Endothelial cell (in vitro differentiated cells): ENCODE data around the gene NLK. TPM values are rescaled to one million over a fixed set of nuclear protein-coding genes. Genes with fewer than 3 reads are reported as not detected.

Experiments used
- DNase-seq: peaks from one replicate; pipeline ENCODE4 v3.0.0; 2021; ENCODE audit warnings: low spot score
- H3K27ac Mint-ChIP-seq: one replicate; pipeline ENCODE4 v1.8.0; 2021; ENCODE audit warnings: mixed read lengths, inconsistent platforms; ENCODE audit not compliant: unreplicated experiment
- H3K27me3 Mint-ChIP-seq: one replicate; pipeline ENCODE4 v1.8.0; 2021; ENCODE audit warnings: mild to moderate bottlenecking, moderate library complexity, mixed read lengths, inconsistent platforms; ENCODE audit not compliant: unreplicated experiment
- H3K36me3 Mint-ChIP-seq: one replicate; pipeline ENCODE4 v1.8.0; 2021; ENCODE audit warnings: mild to moderate bottlenecking, low read depth, mixed read lengths, inconsistent platforms; ENCODE audit not compliant: unreplicated experiment
- H3K4me1 Mint-ChIP-seq: one replicate; pipeline ENCODE4 v1.8.0; 2021; ENCODE audit warnings: mild to moderate bottlenecking, mixed read lengths, inconsistent platforms; ENCODE audit not compliant: unreplicated experiment
- H3K4me3 Mint-ChIP-seq: one replicate; pipeline ENCODE4 v1.8.0; 2021; ENCODE audit warnings: mild to moderate bottlenecking, mixed read lengths, inconsistent platforms; ENCODE audit not compliant: unreplicated experiment
- H3K9me3 Mint-ChIP-seq: one replicate; pipeline ENCODE4 v1.8.0; 2021; ENCODE audit warnings: mixed read lengths, inconsistent platforms; ENCODE audit not compliant: unreplicated experiment
- total RNA-seq: library from RNA; stranded (reverse); fragmentation: NEBNext Ultra II Directional; extraction: Animal tissue kit (Norgen Biotek cat#: 25700); gene quantifications from one replicate; pipeline ENCODE4 v1.2.1, GENCODE V29; 2021; ENCODE audit not compliant: unreplicated experiment
- TF ChIP-seq, protein P1 (sequence below): fragments of 200-600 bp; sonication (generic); IDR thresholded peaks from one replicate; pipeline ENCODE4 v1.5.0; 2021; ENCODE audit warnings: antibody characterized with exemption; ENCODE audit not compliant: unreplicated experiment

NLK gene
- total RNA-seq, 1 donor from 2014 or later = 53.7 TPM

DNA sequence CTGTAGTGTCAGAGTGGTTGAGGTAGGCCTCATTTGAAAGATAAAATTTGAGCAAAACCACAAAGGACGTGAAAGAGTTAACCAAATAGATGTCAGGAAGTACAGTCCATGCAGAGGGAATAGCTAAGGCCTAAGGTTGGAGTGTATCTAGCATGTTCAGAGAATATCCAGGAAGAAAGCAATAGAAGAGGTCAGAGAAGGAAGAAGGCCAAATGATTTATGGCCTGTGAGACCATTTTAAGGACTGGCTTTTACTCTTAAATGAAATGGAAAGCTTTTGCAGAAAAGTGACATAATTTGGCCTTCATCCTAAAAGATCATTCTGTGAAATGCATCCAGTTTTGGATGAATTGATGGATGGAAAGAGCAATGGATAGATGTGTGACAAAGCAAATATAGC, 116.5 kb downstream of the NLK start:
- no peak overlapping the region for H3K4me3 Mint-ChIP-seq
- H3K27ac Mint-ChIP-seq = no peak overlapping the region
- TF ChIP-seq, protein P1, sequence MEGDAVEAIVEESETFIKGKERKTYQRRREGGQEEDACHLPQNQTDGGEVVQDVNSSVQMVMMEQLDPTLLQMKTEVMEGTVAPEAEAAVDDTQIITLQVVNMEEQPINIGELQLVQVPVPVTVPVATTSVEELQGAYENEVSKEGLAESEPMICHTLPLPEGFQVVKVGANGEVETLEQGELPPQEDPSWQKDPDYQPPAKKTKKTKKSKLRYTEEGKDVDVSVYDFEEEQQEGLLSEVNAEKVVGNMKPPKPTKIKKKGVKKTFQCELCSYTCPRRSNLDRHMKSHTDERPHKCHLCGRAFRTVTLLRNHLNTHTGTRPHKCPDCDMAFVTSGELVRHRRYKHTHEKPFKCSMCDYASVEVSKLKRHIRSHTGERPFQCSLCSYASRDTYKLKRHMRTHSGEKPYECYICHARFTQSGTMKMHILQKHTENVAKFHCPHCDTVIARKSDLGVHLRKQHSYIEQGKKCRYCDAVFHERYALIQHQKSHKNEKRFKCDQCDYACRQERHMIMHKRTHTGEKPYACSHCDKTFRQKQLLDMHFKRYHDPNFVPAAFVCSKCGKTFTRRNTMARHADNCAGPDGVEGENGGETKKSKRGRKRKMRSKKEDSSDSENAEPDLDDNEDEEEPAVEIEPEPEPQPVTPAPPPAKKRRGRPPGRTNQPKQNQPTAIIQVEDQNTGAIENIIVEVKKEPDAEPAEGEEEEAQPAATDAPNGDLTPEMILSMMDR = no peak

DNA sequence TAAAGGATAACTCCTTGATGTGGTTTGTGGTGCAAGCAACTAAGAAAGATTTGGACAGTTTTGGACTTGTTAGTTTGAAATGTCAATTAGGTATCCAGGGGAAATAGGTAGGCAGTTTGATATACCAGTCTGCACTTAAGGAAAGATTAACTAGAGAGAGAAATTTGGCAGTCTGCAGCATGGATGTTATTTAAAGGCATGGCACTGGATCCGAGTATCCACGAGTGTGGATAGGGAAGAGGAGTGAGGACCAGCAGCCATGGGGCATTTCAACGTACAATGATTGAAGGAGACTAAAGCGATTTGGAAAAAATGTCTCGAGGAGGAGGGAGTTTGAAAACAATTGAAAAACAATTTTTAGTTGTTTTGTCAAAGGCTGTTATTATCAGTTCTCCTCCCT, 117.4 kb downstream of the NLK start:
- H3K27me3 Mint-ChIP-seq = no peaks in the 10 kb centered on the region
- no peaks in the 10 kb centered on the region for H3K9me3 Mint-ChIP-seq
- H3K27ac Mint-ChIP-seq = peak overlapping the region; percentile 12
- no peaks in the 10 kb centered on the region for H3K4me1 Mint-ChIP-seq
- H3K4me3 Mint-ChIP-seq = no peak overlapping the region
- TF ChIP-seq, protein P1 = no peak
- DNase-seq = no peak
- no peaks in the 10 kb centered on the region for H3K36me3 Mint-ChIP-seq

More for the DNA sequence above, 116.5 kb downstream of the NLK start:
- no peaks in the 10 kb centered on the region for H3K27me3 Mint-ChIP-seq
- no peak for DNase-seq
- H3K4me1 Mint-ChIP-seq = no peaks in the 10 kb centered on the region
- no peaks in the 10 kb centered on the region for H3K36me3 Mint-ChIP-seq
- no peaks in the 10 kb centered on the region for H3K9me3 Mint-ChIP-seq

DNA sequence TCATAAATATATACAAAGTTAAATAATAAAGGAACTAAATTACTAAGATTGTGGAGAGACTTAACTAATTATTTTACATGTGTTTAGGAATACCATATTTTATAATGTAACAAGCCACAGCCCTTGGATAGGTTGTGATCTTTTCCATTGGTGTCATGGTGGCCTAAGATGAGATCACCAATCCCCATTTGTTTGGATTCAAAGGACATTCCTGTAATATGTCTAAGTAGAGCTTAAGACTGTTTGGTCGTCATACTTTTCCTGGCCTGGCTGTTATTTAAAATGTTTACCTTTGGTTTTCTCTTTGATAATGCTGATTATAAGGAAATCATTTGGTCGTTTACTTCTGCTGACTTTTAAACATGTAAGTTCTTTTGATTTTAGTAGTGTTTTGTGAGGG, 118.1 kb downstream of the NLK start:
- H3K9me3 Mint-ChIP-seq = no peaks in the 10 kb centered on the region
- H3K36me3 Mint-ChIP-seq = no peaks in the 10 kb centered on the region
- H3K27ac Mint-ChIP-seq = no peak overlapping the region
- DNase-seq = no peak
- H3K4me1 Mint-ChIP-seq = no peaks in the 10 kb centered on the region
- H3K4me3 Mint-ChIP-seq = no peak overlapping the region
- TF ChIP-seq, protein P1 = no peak
- H3K27me3 Mint-ChIP-seq = no peaks in the 10 kb centered on the region

DNA sequence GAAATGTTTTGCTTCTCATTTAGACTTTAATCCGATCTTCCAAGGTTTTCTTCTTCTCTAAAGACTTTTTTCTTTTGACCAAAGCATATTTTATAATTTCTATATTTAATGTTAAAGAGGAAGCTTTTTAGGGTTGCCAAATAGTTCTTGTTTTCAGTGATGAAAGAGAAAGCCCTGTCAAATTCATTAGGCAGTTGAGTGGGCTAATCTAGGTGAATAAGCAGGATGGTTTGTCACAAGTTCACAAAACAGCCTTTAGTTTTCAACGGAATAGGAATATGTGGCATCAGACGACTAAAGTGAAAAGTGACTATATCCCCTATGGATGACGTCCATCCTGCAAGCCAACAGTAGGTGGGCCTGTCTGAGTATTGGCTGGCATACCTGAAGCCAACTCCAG, 118.8 kb downstream of the NLK start:
- peaks cover 3% of the 10 kb centered on the region for H3K36me3 Mint-ChIP-seq
- no peak overlapping the region for H3K27ac Mint-ChIP-seq
- DNase-seq = no peak
- H3K4me1 Mint-ChIP-seq = no peaks in the 10 kb centered on the region
- TF ChIP-seq, protein P1 = no peak
- H3K9me3 Mint-ChIP-seq = no peaks in the 10 kb centered on the region
- no peaks in the 10 kb centered on the region for H3K27me3 Mint-ChIP-seq
- no peak overlapping the region for H3K4me3 Mint-ChIP-seq

DNA sequence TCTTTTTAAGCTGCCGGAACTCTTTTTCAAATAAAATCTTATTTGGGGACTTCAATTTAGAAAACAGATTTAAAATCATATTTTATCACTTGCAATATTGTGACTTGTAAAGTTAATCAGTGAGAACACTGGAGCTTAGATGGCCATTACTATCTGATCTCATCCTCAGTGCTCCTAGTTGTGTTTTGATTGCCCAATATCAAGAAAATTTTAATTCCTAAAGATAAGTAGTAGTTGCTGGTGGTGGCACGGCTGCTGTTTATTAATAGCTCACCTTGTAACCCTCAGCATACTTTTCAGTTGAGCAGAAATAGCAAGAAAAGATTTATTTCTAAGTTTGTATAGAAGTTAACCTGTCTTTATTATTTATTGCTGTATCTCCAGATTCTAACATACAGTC, 124.0 kb downstream of the NLK start:
- no peak for DNase-seq
- TF ChIP-seq, protein P1 = no peak
- no peaks in the 10 kb centered on the region for H3K9me3 Mint-ChIP-seq
- H3K36me3 Mint-ChIP-seq = peaks cover 11% of the 10 kb centered on the region
- no peak overlapping the region for H3K27ac Mint-ChIP-seq
- H3K4me3 Mint-ChIP-seq = no peak overlapping the region
- peaks cover 15% of the 10 kb centered on the region for H3K4me1 Mint-ChIP-seq
- no peaks in the 10 kb centered on the region for H3K27me3 Mint-ChIP-seq
